HG03159 (cell line): Measurements from ENCODE around the gene CDCA7L.
"Not testable (repeated sequence)": the region's sequence is repeated elsewhere in the genome, so short reads cannot be mapped to it uniquely, and the experiment has no call there.

ENCODE experiments used
- ATAC-seq: cut with Tn5 transposase; IDR thresholded peaks from one replicate; pipeline ENCODE4 v1.9.1; 2021; ENCODE audit warnings: mild to moderate bottlenecking, moderate library complexity; ENCODE audit not compliant: unreplicated experiment

Gene CDCA7L

GRCh38 chr7:21911341-21911875 is 34.3 kb downstream of the CDCA7L start:
- no peak for ATAC-seq

- no peak for ATAC-seq
These were observed 35.4 kb downstream of the CDCA7L start for GRCh38 chr7:21910253-21910652.

GRCh38 chr7:21908746-21909145 is 37.0 kb downstream of the CDCA7L start:
- ATAC-seq: no peak

- no peak for ATAC-seq
These were observed 42.5 kb downstream of the CDCA7L start for GRCh38 chr7:21903020-21903786.

GRCh38 chr7:21902240-21902639 is 43.5 kb downstream of the CDCA7L start:
- ATAC-seq: no peak

- peak; percentile 92 for ATAC-seq
These were observed 47.3 kb downstream of the CDCA7L start for GRCh38 chr7:21898265-21898930.

- ATAC-seq: no peak
These were observed 52.3 kb downstream of the CDCA7L start for GRCh38 chr7:21893401-21893800.

GRCh38 chr7:21891291-21891690 is 54.4 kb downstream of the CDCA7L start:
- ATAC-seq: no peak

GRCh38 chr7:21887779-21888178 is 57.9 kb downstream of the CDCA7L start:
- ATAC-seq: no peak

GRCh38 chr7:21887353-21887752 is 58.3 kb downstream of the CDCA7L start:
- no peak for ATAC-seq

- ATAC-seq: no peak
These were observed 59.3 kb downstream of the CDCA7L start for GRCh38 chr7:21886396-21886795.

- no peak for ATAC-seq
These were observed 61.2 kb downstream of the CDCA7L start for GRCh38 chr7:21884496-21884895.

- ATAC-seq: not testable (repeated sequence)
These were observed 62.2 kb downstream of the CDCA7L start for GRCh38 chr7:21883501-21883900.

- ATAC-seq: no peak
These were observed 62.6 kb downstream of the CDCA7L start for GRCh38 chr7:21883069-21883468.

- ATAC-seq: no peak
These were observed 75.8 kb downstream of the CDCA7L start for GRCh38 chr7:21869785-21870402.

- no peak for ATAC-seq
These were observed 77.2 kb downstream of the CDCA7L start for GRCh38 chr7:21868576-21868850.

- ATAC-seq: no peak
These were observed 77.7 kb downstream of the CDCA7L start for GRCh38 chr7:21867816-21868575.

GRCh38 chr7:21867226-21867625 is 78.5 kb downstream of the CDCA7L start:
- ATAC-seq: no peak

GRCh38 chr7:21866731-21867130 is 79.0 kb downstream of the CDCA7L start:
- ATAC-seq: no peak

GRCh38 chr7:21865631-21866204 is 80.0 kb downstream of the CDCA7L start:
- ATAC-seq: not testable (repeated sequence)

- no peak for ATAC-seq
These were observed 94.1 kb downstream of the CDCA7L start for GRCh38 chr7:21851559-21851967.
